MM.1S (cell line): ENCODE results near the gene SLC26A5.

Experiments used
- DNase-seq: peaks from one replicate; pipeline ENCODE4 v3.0.0-alpha.2; 2015
- H2AFZ ChIP-seq: fragments of 300-600 bp; sonication (generic); 2 replicates; pipeline ENCODE4 v1.6.0; 2016; ENCODE audit warnings: antibody characterized with exemption, low read length
- H3F3A ChIP-seq: fragments of 300-600 bp; sonication (generic); 2 replicates; pipeline ENCODE4 v1.6.1; 2016; ENCODE audit warnings: mild to moderate bottlenecking, antibody characterized with exemption, low read length, moderate library complexity, mixed read lengths; ENCODE audit not compliant: insufficient read depth
- H3K27ac ChIP-seq: fragments of 300-600 bp; sonication (generic); 2 replicates; pipeline ENCODE4 v1.5.1; 2016; ENCODE audit warnings: mild to moderate bottlenecking, low read length
- H3K27me3 ChIP-seq: fragments of 300-600 bp; sonication (generic); replicated peaks from 2 replicates; pipeline ENCODE4 v1.6.0; 2016; ENCODE audit warnings: low read length; ENCODE audit not compliant: insufficient read depth
- H3K36me3 ChIP-seq: fragments of 300-600 bp; sonication (generic); replicated peaks from 2 replicates; pipeline ENCODE4 v1.6.1; 2016; ENCODE audit warnings: mild to moderate bottlenecking, low read length, mixed read lengths; ENCODE audit not compliant: insufficient read depth
- H3K4me1 ChIP-seq: fragments of 300-600 bp; sonication (generic); 2 replicates; pipeline ENCODE4 v1.6.1; 2016; ENCODE audit warnings: low read length, mixed read lengths
- H3K4me2 ChIP-seq: fragments of 300-600 bp; sonication (generic); 2 replicates; pipeline ENCODE4 v1.6.0; 2016; ENCODE audit warnings: low read depth, low read length
- H3K4me3 ChIP-seq: fragments of 300-600 bp; sonication (generic); 2 replicates; pipeline ENCODE4 v1.5.1; 2016; ENCODE audit warnings: low read length, mixed read lengths
- H3K79me2 ChIP-seq: fragments of 300-600 bp; sonication (generic); 2 replicates; pipeline ENCODE4 v1.6.1; 2016; ENCODE audit warnings: mixed run types, low read length, mixed read lengths
- H3K9ac ChIP-seq: fragments of 300-600 bp; sonication (generic); 2 replicates; pipeline ENCODE4 v1.6.1; 2016; ENCODE audit warnings: low read length, mixed read lengths
- H3K9me2 ChIP-seq: fragments of 300-600 bp; sonication (generic); replicated peaks from 2 replicates; pipeline ENCODE4 v1.6.1; 2016; ENCODE audit warnings: mild to moderate bottlenecking, low read length, mixed read lengths; ENCODE audit not compliant: insufficient read depth
- H3K9me3 ChIP-seq: fragments of 300-600 bp; sonication (generic); replicated peaks from 2 replicates; pipeline ENCODE4 v1.6.1; 2016; ENCODE audit warnings: mild to moderate bottlenecking, low read length, mixed read lengths; ENCODE audit not compliant: insufficient read depth
- H4K20me1 ChIP-seq: fragments of 300-600 bp; sonication (generic); 2 replicates; pipeline ENCODE4 v1.6.1; 2016; ENCODE audit warnings: mild to moderate bottlenecking, low read length, moderate library complexity, mixed read lengths; ENCODE audit not compliant: insufficient read depth
- EZH2 ChIP-seq: fragments of 300-600 bp; sonication (generic); optimal IDR thresholded peaks from 2 replicates; pipeline ENCODE3; 2017; ENCODE audit warnings: low read depth, mild to moderate bottlenecking, antibody characterized with exemption, low read length, mixed read lengths
- EZH2phosphoT487 ChIP-seq: fragments of 300-600 bp; sonication (generic); IDR thresholded peaks from 2 replicates; pipeline ENCODE4 v1.6.1; 2018; ENCODE audit warnings: antibody characterized with exemption, low read length
- TF ChIP-seq, protein P1 (sequence below): fragments of 300-600 bp; sonication (generic); IDR thresholded peaks from 2 replicates; pipeline ENCODE4 v1.5.1; 2016; ENCODE audit warnings: antibody characterized with exemption, low read length, mixed read lengths

The SLC26A5 gene

DNA sequence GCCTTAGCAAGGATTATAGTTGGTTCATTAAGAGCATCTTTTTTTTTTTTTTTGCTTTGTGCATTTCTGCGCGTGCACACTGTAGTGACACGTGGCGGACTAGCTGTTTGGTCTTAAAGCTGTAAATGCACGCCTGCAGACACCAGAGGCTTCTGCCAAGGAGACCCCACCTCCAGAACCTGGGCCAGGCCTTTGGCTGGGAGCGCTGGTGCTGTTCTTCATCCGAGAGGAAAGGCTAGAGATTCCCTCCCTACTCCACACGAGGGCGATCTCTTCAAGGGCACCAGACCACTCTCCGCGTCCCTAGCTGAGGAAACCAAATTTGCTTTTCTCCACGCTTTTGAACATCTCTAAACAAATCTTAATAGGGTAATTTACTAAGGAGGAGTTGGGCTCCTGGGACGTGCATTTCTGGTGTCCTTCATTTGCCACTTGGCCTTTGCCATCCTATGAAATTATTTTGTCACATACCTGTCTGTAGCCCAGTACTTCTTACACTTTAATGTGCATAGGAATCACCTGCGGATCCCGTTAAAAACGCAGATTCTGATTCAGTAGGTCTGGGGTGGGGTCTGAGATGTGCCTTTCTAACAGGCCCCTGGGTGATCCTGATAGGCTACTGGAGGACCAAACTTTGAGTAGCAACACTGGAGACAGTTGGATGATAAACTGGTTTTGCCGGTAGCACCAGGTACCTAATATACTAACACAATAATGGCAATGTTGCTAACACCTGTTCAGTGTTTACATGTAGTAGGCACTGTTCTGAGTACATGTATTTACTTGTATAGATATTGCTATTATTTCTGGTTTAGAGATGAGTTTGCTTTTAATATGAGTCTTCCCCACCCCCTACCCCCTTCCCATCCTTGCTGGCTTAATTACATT is 1.3 kb upstream of the SLC26A5 start:
- H3K9ac ChIP-seq: no peak overlapping the region
- TF ChIP-seq EZH2phosphoT487 (no peak), EZH2 (no peak)
- TF ChIP-seq, protein P1, sequence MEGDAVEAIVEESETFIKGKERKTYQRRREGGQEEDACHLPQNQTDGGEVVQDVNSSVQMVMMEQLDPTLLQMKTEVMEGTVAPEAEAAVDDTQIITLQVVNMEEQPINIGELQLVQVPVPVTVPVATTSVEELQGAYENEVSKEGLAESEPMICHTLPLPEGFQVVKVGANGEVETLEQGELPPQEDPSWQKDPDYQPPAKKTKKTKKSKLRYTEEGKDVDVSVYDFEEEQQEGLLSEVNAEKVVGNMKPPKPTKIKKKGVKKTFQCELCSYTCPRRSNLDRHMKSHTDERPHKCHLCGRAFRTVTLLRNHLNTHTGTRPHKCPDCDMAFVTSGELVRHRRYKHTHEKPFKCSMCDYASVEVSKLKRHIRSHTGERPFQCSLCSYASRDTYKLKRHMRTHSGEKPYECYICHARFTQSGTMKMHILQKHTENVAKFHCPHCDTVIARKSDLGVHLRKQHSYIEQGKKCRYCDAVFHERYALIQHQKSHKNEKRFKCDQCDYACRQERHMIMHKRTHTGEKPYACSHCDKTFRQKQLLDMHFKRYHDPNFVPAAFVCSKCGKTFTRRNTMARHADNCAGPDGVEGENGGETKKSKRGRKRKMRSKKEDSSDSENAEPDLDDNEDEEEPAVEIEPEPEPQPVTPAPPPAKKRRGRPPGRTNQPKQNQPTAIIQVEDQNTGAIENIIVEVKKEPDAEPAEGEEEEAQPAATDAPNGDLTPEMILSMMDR: peak; percentile 66
- no peaks in the 10 kb centered on the region for H3K36me3 ChIP-seq
- H3K27ac ChIP-seq: no peak overlapping the region
- H3K4me2 ChIP-seq: no peak overlapping the region
- 0 out of 2 replicates have a peak, but pooled peaks cover 3% of the 10 kb centered on the region for H3K4me1 ChIP-seq
- no peaks in the 10 kb centered on the region for H3K9me3 ChIP-seq
- no peaks in the 10 kb centered on the region for H3K9me2 ChIP-seq
- no peaks in the 10 kb centered on the region for H3F3A ChIP-seq
- no peaks in the 10 kb centered on the region for H4K20me1 ChIP-seq
- DNase-seq: peak; percentile 42
- H3K27me3 ChIP-seq: peaks cover 40% of the 10 kb centered on the region
- no peak overlapping the region for H2AFZ ChIP-seq
- no peaks in the 10 kb centered on the region for H3K79me2 ChIP-seq
- H3K4me3 ChIP-seq: no peak overlapping the region

DNA sequence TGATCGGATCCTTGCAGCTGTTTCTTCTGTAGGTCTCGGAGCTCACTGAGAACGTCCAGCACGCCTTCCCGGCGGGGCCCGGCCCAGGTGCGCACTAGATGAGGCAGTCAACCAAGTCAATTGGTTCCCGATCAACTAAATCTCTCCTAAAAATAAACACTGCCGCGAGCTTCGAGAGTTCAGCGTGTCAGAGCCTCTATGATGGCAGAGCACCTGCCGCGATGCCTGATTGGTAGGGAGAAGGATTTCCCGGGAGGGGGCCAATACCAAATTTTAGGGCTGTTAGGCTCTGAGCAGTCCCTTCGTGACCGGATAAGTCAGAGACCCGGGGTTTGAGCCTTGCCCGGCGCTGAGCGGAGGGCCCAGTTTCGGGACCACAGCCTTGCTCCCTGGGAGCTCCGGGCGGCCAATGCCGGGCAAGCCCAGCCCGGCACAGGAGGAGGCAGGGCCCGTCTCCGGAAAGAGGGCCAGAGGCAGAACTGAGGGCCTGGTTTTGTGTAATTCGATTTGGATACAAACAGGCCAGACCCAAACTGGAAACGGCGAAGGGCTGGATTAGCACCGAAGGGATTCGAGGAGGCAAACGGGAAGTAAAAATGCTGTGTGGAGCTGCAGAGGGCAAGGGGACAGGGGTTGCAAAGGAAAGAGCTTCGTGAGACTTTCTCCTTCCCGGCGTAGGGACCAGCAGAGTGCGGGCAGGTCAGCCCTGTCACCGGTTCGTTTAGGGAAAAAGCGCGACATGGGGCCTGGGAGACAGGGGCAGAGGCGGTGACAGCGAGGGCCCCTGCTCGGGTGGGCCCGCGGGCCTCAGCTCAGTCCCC is 569 bp downstream of the SLC26A5 start:
- H3K4me3 ChIP-seq: peak overlapping the region; percentile 56
- peak overlapping the region; percentile 16; the same call in 1 of the 2 replicates for H2AFZ ChIP-seq
- H3K36me3 ChIP-seq: no peaks in the 10 kb centered on the region
- TF ChIP-seq EZH2 (no peak), EZH2phosphoT487 (no peak)
- TF ChIP-seq, protein P1: no peak
- H3K4me1 ChIP-seq: 0 out of 2 replicates have a peak, but pooled peaks cover 3% of the 10 kb centered on the region
- H3F3A ChIP-seq: no peaks in the 10 kb centered on the region
- peak overlapping the region; percentile 71 for H3K4me2 ChIP-seq
- no peak overlapping the region for H3K27ac ChIP-seq
- no peaks in the 10 kb centered on the region for H3K79me2 ChIP-seq
- no peaks in the 10 kb centered on the region for H3K9me3 ChIP-seq
- DNase-seq: no peak
- no peaks in the 10 kb centered on the region for H4K20me1 ChIP-seq
- H3K9ac ChIP-seq: no peak overlapping the region
- peaks cover 51% of the 10 kb centered on the region for H3K27me3 ChIP-seq
- H3K9me2 ChIP-seq: no peaks in the 10 kb centered on the region

DNA sequence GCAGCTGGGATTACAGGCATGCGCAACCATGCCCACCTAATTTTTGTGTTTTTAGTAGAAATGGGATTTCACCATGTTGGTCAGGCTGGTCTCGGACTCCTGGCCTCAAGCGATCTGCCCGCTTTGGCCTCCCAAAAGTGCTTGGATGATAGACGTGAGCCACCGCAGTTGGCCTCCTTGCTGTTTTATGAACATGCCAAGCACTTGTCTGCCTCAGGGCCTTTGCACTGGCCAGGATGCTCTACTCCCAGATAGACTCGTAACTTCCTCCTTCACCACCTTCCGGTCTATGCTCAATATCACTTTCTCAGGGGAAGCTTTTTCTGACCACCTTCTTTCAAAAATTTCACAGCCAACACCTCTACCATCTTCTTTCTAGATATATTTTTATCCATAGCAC is 6.3 kb downstream of the SLC26A5 start:
- H3K9me2 ChIP-seq: no peaks in the 10 kb centered on the region
- no peaks in the 10 kb centered on the region for H3K36me3 ChIP-seq
- no peak overlapping the region for H3K4me3 ChIP-seq
- no peaks in the 10 kb centered on the region for H3K79me2 ChIP-seq
- no peak overlapping the region for H3K9ac ChIP-seq
- no peak overlapping the region for H3K4me2 ChIP-seq
- no peak for DNase-seq
- no peak overlapping the region for H2AFZ ChIP-seq
- TF ChIP-seq EZH2phosphoT487: no peak
- no peak for TF ChIP-seq EZH2
- TF ChIP-seq, protein P1: no peak
- H3F3A ChIP-seq: no peaks in the 10 kb centered on the region
- H3K27me3 ChIP-seq: peaks cover 77% of the 10 kb centered on the region
- H3K9me3 ChIP-seq: no peaks in the 10 kb centered on the region
- no peak overlapping the region for H3K27ac ChIP-seq
- no peaks in the 10 kb centered on the region for H4K20me1 ChIP-seq
- H3K4me1 ChIP-seq: no peaks in the 10 kb centered on the region
